IMR-90 (cell line): Measurements from ENCODE around the gene NUP210L. TPM values are rescaled to one million over a fixed set of nuclear protein-coding genes. Genes with fewer than 3 reads are reported as not detected.

Source experiments
- ATAC-seq: fragments of 200-7000 bp; cut with Tn5 transposase; 2 replicates; pipeline ENCODE4 v1.9.1; 2020; ENCODE audit warnings: low read depth, mild to moderate bottlenecking, moderate library complexity
- BruUV-seq: library from RNA; stranded (reverse); fragments of 400-500 nt; replicated peaks from 2 replicates; lab custom pipeline; 2021; lab: Mats Ljungman, UMichigan
- CTCF ChIA-PET: fragments of 300-600 bp; formaldehyde crosslinking; extraction: SDS; loops from one replicate; lab custom pipeline; 2021; ENCODE audit warnings: antibody characterized with exemption; lab: Yijun Ruan, JAX
- POLR2A ChIA-PET: fragments of 300-600 bp; sonication (Branson Sonifier 250); formaldehyde crosslinking; loops from one replicate; lab custom pipeline; 2022; ENCODE audit warnings: antibody characterized with exemption; ENCODE audit not compliant: unreplicated experiment; lab: Charles Lee
- DNase-seq: peaks from one replicate; pipeline ENCODE4 v3.0.0; 2013
- H2AFZ ChIP-seq: replicated peaks from 2 replicates; pipeline ENCODE3; 2013; ENCODE audit warnings: low read length, mild to moderate bottlenecking; ENCODE audit not compliant: poor library complexity
- H2AK5ac ChIP-seq: 2 replicates; pipeline ENCODE4 v1.6.1; 2013; ENCODE audit warnings: low read depth, low read length, inconsistent platforms
- H2AK9ac ChIP-seq: replicated peaks from 2 replicates; pipeline ENCODE3; 2013; ENCODE audit warnings: mild to moderate bottlenecking, low read depth, low read length, moderate library complexity; ENCODE audit not compliant: poor library complexity
- H2BK120ac ChIP-seq: 2 replicates; pipeline ENCODE4 v1.6.1; 2013; ENCODE audit warnings: low read depth, low read length, inconsistent platforms
- H2BK15ac ChIP-seq: 3 replicates; pipeline ENCODE4 v1.6.1; 2013; ENCODE audit warnings: low read depth, low read length, inconsistent platforms
- H2BK20ac ChIP-seq: 2 replicates; pipeline ENCODE4 v1.6.1; 2013; ENCODE audit warnings: low read depth, mild to moderate bottlenecking, inconsistent platforms, low read length, moderate library complexity
- H2BK5ac ChIP-seq: 2 replicates; pipeline ENCODE4 v1.6.1; 2013; ENCODE audit warnings: mild to moderate bottlenecking, low read depth, low read length, inconsistent platforms; ENCODE audit not compliant: poor library complexity, severe bottlenecking
- H3K14ac ChIP-seq: replicated peaks from 2 replicates; pipeline ENCODE4 v1.6.1; 2013; ENCODE audit warnings: low read depth, low read length, inconsistent platforms
- H3K18ac ChIP-seq: 2 replicates; pipeline ENCODE4 v1.6.1; 2013; ENCODE audit warnings: low read depth, low read length, control low read depth
- H3K23ac ChIP-seq: 2 replicates; pipeline ENCODE4 v1.6.1; 2013; ENCODE audit warnings: low read depth, low read length, inconsistent platforms
- H3K27ac ChIP-seq: 2 replicates; pipeline ENCODE4 v1.5.1; 2013; ENCODE audit warnings: mild to moderate bottlenecking, control low read depth, low read length; ENCODE audit not compliant: insufficient read depth
- H3K27me3 ChIP-seq: 2 replicates; pipeline ENCODE4 v1.6.1; 2013; ENCODE audit warnings: low read length; ENCODE audit not compliant: control insufficient read depth, insufficient read depth
- H3K36me3 ChIP-seq: 2 replicates; pipeline ENCODE4 v1.6.1; 2013; ENCODE audit warnings: low read length, mixed read lengths; ENCODE audit not compliant: control insufficient read depth, insufficient read depth
- H3K4ac ChIP-seq: 2 replicates; pipeline ENCODE4 v1.6.1; 2013; ENCODE audit warnings: low read depth, low read length, inconsistent platforms
- H3K4me1 ChIP-seq: 2 replicates; pipeline ENCODE4 v1.6.1; 2013; ENCODE audit warnings: low read length, mixed read lengths; ENCODE audit not compliant: control insufficient read depth, insufficient read depth
- H3K4me2 ChIP-seq: 2 replicates; pipeline ENCODE4 v1.6.1; 2013; ENCODE audit warnings: low read depth, mild to moderate bottlenecking, control low read depth, low read length, moderate library complexity
- H3K4me3 ChIP-seq: 2 replicates; pipeline ENCODE4 v1.5.1; 2013; ENCODE audit warnings: low read depth, mild to moderate bottlenecking, control low read depth, low read length, moderate library complexity; ENCODE audit not compliant: insufficient read depth
- H3K56ac ChIP-seq: 2 replicates; pipeline ENCODE4 v1.6.1; 2013; ENCODE audit warnings: low read length, inconsistent platforms; ENCODE audit not compliant: insufficient read depth; ENCODE audit errors: extremely low read depth
- H3K79me1 ChIP-seq, 2 experiments: 2 replicates each; pipeline ENCODE4 v1.6.1; 2013; ENCODE audit warnings: low read length in 2 of 2, inconsistent platforms in 1 of 2, low read depth in 1 of 2
- H3K9ac ChIP-seq: 2 replicates; pipeline ENCODE4 v1.6.1; 2013; ENCODE audit warnings: low read depth, low read length, control low read depth
- H3K9me1 ChIP-seq: 2 replicates; pipeline ENCODE4 v1.6.1; 2013; ENCODE audit warnings: low read length, inconsistent platforms; ENCODE audit not compliant: insufficient read depth
- H3K9me3 ChIP-seq: 2 replicates; pipeline ENCODE4 v1.6.1; 2013; ENCODE audit warnings: low read length; ENCODE audit not compliant: control insufficient read depth, insufficient read depth
- H4K20me1 ChIP-seq: 2 replicates; pipeline ENCODE4 v1.6.1; 2013; ENCODE audit warnings: low read length, inconsistent platforms; ENCODE audit not compliant: insufficient read depth
- H4K5ac ChIP-seq: 2 replicates; pipeline ENCODE4 v1.6.1; 2013; ENCODE audit warnings: mild to moderate bottlenecking, low read depth, low read length, control low read depth
- H4K8ac ChIP-seq, 2 experiments: 2 replicates each; pipeline ENCODE4 v1.6.1; 2013; ENCODE audit warnings: low read depth in 2 of 2, low read length in 2 of 2, control low read depth in 1 of 2, inconsistent platforms in 1 of 2
- H4K91ac ChIP-seq: 2 replicates; pipeline ENCODE4 v1.6.1; 2013; ENCODE audit warnings: low read depth, low read length, inconsistent platforms; ENCODE audit not compliant: insufficient read depth
- FOS ChIP-seq: fragments of 150-350 bp; IDR thresholded peaks from 2 replicates; pipeline ENCODE4 v1.6.1; 2016; ENCODE audit warnings: low read depth, low read length
- RFX5 ChIP-seq: IDR thresholded peaks from 2 replicates; pipeline ENCODE4 v1.8.0; 2012; ENCODE audit warnings: low read depth, mild to moderate bottlenecking, low read length, moderate library complexity
- SMC3 ChIP-seq: fragments of 150-350 bp; IDR thresholded peaks from 2 replicates; pipeline ENCODE4 v1.6.1; 2016; ENCODE audit warnings: low read depth, mild to moderate bottlenecking, antibody characterized with exemption, low read length, moderate library complexity
- WGBS, 2 experiments: methylation state at CpG; one replicate each; pipeline versions ENCODE4 v1.1.5 to v1.1.7; 2013; ENCODE audit warnings: missing lambda C conversion rate in 2 of 2; ENCODE audit not compliant: insufficient read length in 1 of 2; ENCODE audit errors: extremely low coverage in 2 of 2; 5-methylcytosine and 5-hydroxymethylcytosine counted together
- dilution Hi-C: fragments of 300-500 bp; cut with HindIII; formaldehyde crosslinking; loops from one replicate; pipeline ENCODE4 v1.14.3; 2018; ENCODE audit warnings: low sequenced_read_pairs; ENCODE audit not compliant: unreplicated experiment
- in situ Hi-C: fragments of 300-500 bp; cut with MboI; formaldehyde crosslinking; loops from 3 replicates; pipeline ENCODE4 v1.14.3; 2019; ENCODE audit warnings: low sequenced_read_pairs, inconsistent platforms, mixed read lengths
- intact Hi-C: fragments of 100-400 bp; cut with micrococcal nuclease; formaldehyde crosslinking; loops from 2 replicates; pipeline ENCODE4 v1.10.0; 2022
- polyA plus RNA-seq, 3 experiments: library from polyadenylated mRNA; depleted of rRNA; stranded (reverse); fragments of >200 nt; gene quantifications; 2 replicates each; pipeline ENCODE4 v1.2.3, GENCODE V29; 2012; ENCODE audit warnings: low replicate concordance in 1 of 3
- total RNA-seq: library from RNA; depleted of rRNA; stranded (reverse); fragments of >200 nt; gene quantifications from 2 replicates; pipeline ENCODE4 v1.2.3, GENCODE V29; 2012

Gene NUP210L
- total and polyA plus RNA-seq, 2 of the 4 experiments (the other 2 are of a cell fraction): under 0.01 to 0.02 TPM

GRCh38 chr1:153973071-153973470, 181.8 kb downstream of the NUP210L start:
- Histone ChIP-seq H4K20me1 (no peaks in the 10 kb centered on the region), H3K4ac (no peak overlapping the region), H2BK15ac (no peak overlapping the region), H2AFZ (no peak overlapping the region), H2BK120ac (no peak overlapping the region), H3K9me3 (no peaks in the 10 kb centered on the region), H3K18ac (no peak overlapping the region), H3K27me3 (no peaks in the 10 kb centered on the region), H3K4me1 (no peaks in the 10 kb centered on the region; the same call in 1 of the 2 replicates), H4K8ac (no peak overlapping the region), H3K79me1 (peaks cover 22 to 46% of the 10 kb centered on the region in 2 experiments), H2BK20ac (no peak overlapping the region), H3K9ac (no peak overlapping the region), H4K5ac (no peak overlapping the region), H3K9me1 (peaks cover 19% of the 10 kb centered on the region), H4K91ac (no peak overlapping the region), H3K14ac (no peak overlapping the region), H2AK9ac (no peak overlapping the region), H2BK5ac (no peak overlapping the region), H3K23ac (no peak overlapping the region), H3K36me3 (peaks cover 24% of the 10 kb centered on the region), H3K27ac (no peak overlapping the region), H3K56ac (no peak overlapping the region), H3K4me3 (no peak overlapping the region), H3K4me2 (no peak overlapping the region), H2AK5ac (no peak overlapping the region)
- in situ Hi-C loops (loop anchor here (10.0 to 25.0 kb wide), 2 partner anchors 298 to 436 kb away; partner anchors contain the start of genes ILF2, NPR1, S100A3 and S100A4), intact Hi-C loops (no loop called here), dilution Hi-C loops (no loop called here)
- no peak for ATAC-seq
- no TSS peak for BruUV-seq
- ChIA-PET POLR2A (no interaction called here), CTCF (no interaction called here)
- TF ChIP-seq FOS (no peak), SMC3 (no peak), RFX5 (no peak)
- 89% methylated on average over 2 of the region's 3 CpGs; no CpG with 5 or more reads in 1 of the 2 experiments for WGBS, 2 experiments
- no peak for DNase-seq
